A549 (cell line): ENCODE data around the gene SGIP1.

Source experiments
- CHD2 ChIP-seq: fragments of 150-350 bp; IDR thresholded peaks from 2 replicates; pipeline ENCODE4 v1.6.1; 2014; ENCODE audit warnings: low read length; ENCODE audit not compliant: partially characterized antibody
- CTCF ChIP-seq: fragments of >200 bp; sonication (Bioruptor Twin); formaldehyde crosslinking; IDR thresholded peaks from 3 replicates; pipeline ENCODE4 v1.5.1; 2016
- EP300 ChIP-seq, 2 experiments: fragments of >200 bp; sonication (Bioruptor Twin); formaldehyde crosslinking; IDR thresholded peaks; 2 replicates in 1 of 2; 3 replicates in 1 of 2; pipeline ENCODE4 v1.6.1; 2016 to 2017
- FOSL2 ChIP-seq, 2 experiments: fragments of 450-650 bp in 1 of 2; fragments of >200 bp in 1 of 2; sonication (Bioruptor Twin) in 1 of 2; formaldehyde crosslinking; IDR thresholded peaks; 2 replicates each; pipeline versions ENCODE4 v1.5.0 to v1.6.1; 2016 to 2020; ENCODE audit warnings: mild to moderate bottlenecking in 1 of 2, moderate library complexity in 1 of 2
- JUNB ChIP-seq: fragments of >200 bp; sonication (Bioruptor Twin); formaldehyde crosslinking; IDR thresholded peaks from 2 replicates; pipeline ENCODE4 v1.6.1; 2016
- MAFK ChIP-seq: fragments of 450-650 bp; IDR thresholded peaks from 2 replicates; pipeline ENCODE4 v1.6.1; 2014; ENCODE audit not compliant: partially characterized antibody
- NR3C1 ChIP-seq: fragments of >200 bp; sonication (Bioruptor Twin); formaldehyde crosslinking; IDR thresholded peaks from 3 replicates; pipeline ENCODE4 v1.6.1; 2017
- POLR2A ChIP-seq: IDR thresholded peaks from 2 replicates; pipeline ENCODE4 v1.6.1; 2012; ENCODE audit warnings: mild to moderate bottlenecking, low read length
- RARB ChIP-seq: fragments of 250-450 bp; sonication (Bioruptor Pico); IDR thresholded peaks from 2 replicates; pipeline ENCODE4 v1.8.0; 2021; ENCODE audit warnings: mild to moderate bottlenecking, moderate library complexity
- SREBF2 ChIP-seq: fragments of 450-650 bp; IDR thresholded peaks from 2 replicates; pipeline ENCODE4 v1.6.1; 2014; ENCODE audit warnings: mild to moderate bottlenecking, moderate library complexity

- TF ChIP-seq FOSL2 (IDR thresholded peaks at IDR 0.05) (no peak), FOSL2 (CRISPR knock-in tag; IDR thresholded peaks at IDR 0.05) (no peak), CHD2 (no peak), POLR2A (no peak), CTCF (no peak), RARB (CRISPR knock-in tag) (no peak), JUNB (no peak), MAFK (no peak), SREBF2 (no peak), EP300 (IDR thresholded peaks at IDR 0.05) (no peak), NR3C1 (no peak)
These were observed 159.9 kb downstream of the SGIP1 start for GRCh38 chr1:66693856-66694255.
